Neural progenitor cell (in vitro differentiated cells): Measurements from ENCODE around the gene ARHGEF38.

ENCODE experiments used
- CTCF ChIP-seq: fragments of 200-600 bp; sonication (generic); IDR thresholded peaks from 2 replicates; pipeline ENCODE4 v1.5.1; 2017; ENCODE audit warnings: antibody characterized with exemption, mild to moderate bottlenecking
- EZH2phosphoT487 ChIP-seq: fragments of 200-600 bp; sonication (generic); IDR thresholded peaks from 2 replicates; pipeline ENCODE4 v1.6.1; 2017; ENCODE audit warnings: antibody characterized with exemption

DNA sequence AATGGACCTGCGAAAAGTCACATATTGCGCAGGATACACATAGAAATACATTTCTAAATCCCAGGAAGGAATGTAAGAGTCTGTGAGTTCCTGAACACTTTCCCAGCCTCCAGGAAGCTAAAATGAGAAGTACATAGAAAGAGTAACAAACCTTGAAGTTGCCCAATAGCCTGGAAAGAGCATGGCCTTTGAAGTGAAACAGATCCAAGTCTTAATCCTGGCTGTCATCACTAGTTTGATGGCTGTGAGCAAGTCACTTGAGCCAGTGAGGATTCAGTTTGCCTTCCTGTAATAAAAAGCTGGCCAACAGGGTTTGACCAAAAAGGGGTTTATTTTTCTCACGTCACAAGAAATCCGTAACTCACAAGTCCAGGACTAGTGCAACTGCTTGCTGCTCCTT, 69.8 kb downstream of the ARHGEF38 start:
- TF ChIP-seq CTCF: no peak
- TF ChIP-seq EZH2phosphoT487: no peak
